ENCODE measurements around the gene OCSTAMP. TPM values are rescaled to one million over a fixed set of nuclear protein-coding genes. Genes with fewer than 3 reads are reported as not detected.

The OCSTAMP gene
- total RNA-seq, 4 donors from 2014 or later: not detected

GRCh38 chr20:46491354-46491753, 59.1 kb downstream of the OCSTAMP start:
- no peak overlapping the region for H3K27ac ChIP-seq
- H3K4me3 ChIP-seq (replicated peaks in 1 of 3): no peak overlapping the region
- H3K4me1 ChIP-seq: no peaks in the 10 kb centered on the region
- no peaks in the 10 kb centered on the region for H3K9me3 ChIP-seq
- 88 to 89% methylated on average over 8 of the region's 8 CpGs for WGBS, 2 donors
- no peak for DNase-seq
- H3K27me3 ChIP-seq: no peaks in the 10 kb centered on the region
- intact Hi-C loops (cut with DNase I): no loop called here
- no peaks in the 10 kb centered on the region for H3K36me3 ChIP-seq
- no peak for TF ChIP-seq POLR2A (IDR thresholded peaks at IDR 0.05)
- TF ChIP-seq CTCF (IDR thresholded peaks at IDR 0.05): no peak

Other genes starting within 250 kb of the OCSTAMP start
- 1 to 10 TPM in 2 of 4 donors, under 1 TPM in 2; 0.38 to 3.0 (median 1.2) TPM for gene CDH22, start 242.2 kb downstream of the OCSTAMP start, total RNA-seq
- gene ELMO2, start 144.0 kb downstream of the OCSTAMP start, total RNA-seq: 10 to 100 TPM; 47.0 to 60.6 (median 54.6) TPM
- gene ZNF334, start 37.1 kb downstream of the OCSTAMP start, total RNA-seq: 10 to 100 TPM; 12.2 to 15.7 (median 14.2) TPM
- gene SLC13A3, start 100.8 kb upstream of the OCSTAMP start, total RNA-seq: 1 to 10 TPM; 1.8 to 4.2 (median 2.1) TPM
- 10 to 100 TPM; 20.2 to 49.6 (median 36.1) TPM for gene TP53RK, start 138.8 kb upstream of the OCSTAMP start, total RNA-seq
- 10 to 100 TPM; 33.7 to 53.0 (median 51.1) TPM for gene SLC2A10, start 159.0 kb upstream of the OCSTAMP start, total RNA-seq

All from thyroid gland (tissue), 4 donors.